Embryonic facial prominence (tissue), 1 donor: ENCODE measurements around the gene IL26.

Source experiments
- DNase-seq: peaks from one replicate; pipeline ENCODE4 v3.0.0-alpha.2; 2016; ENCODE audit errors: extremely low spot score

Gene IL26

DNA sequence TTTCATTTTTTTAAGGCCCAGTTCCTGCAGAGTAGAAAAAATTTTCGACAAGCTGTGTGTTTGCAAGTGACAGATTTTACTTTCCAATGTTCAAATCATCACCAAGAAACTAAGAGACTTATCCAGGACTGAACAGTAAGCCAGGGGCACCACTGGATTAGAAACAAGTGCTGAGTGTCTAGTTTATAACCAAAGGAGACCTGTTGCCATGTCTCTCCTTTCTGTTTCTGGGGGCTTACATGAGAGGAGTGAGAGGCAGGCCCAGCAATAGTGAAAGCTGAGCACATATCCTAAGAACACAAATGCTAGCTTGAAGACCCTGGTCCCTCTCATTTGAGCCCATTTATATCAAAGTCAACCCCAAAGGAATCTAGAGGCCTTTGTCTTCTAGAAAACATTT is 69.0 kb downstream of the IL26 start:
- DNase-seq, result no peak

DNA sequence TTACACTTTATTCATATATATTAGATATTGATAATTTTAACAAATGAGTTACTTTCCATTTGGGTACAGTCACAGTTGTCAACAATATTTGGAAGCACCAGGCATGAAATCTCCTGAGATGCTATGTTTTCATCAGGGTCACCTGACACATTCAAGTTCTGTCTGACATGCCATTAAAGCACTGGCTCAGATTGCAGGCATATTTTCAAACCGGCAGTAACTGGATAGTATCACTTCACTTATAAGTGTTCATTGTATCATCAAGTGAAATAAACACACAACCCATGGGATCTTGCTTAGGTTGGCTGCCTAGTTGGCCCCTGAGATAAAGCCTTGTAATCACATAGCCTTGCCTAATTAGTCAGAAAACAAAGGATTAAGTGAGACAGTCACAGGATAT is 70.8 kb downstream of the IL26 start:
- no peak for DNase-seq
